GM10266 (cell line): ENCODE measurements around the gene STAC3.
"Not testable (repeated sequence)": the region's sequence is repeated elsewhere in the genome, so short reads cannot be mapped to it uniquely, and the experiment has no call there.

Experiments used
- DNase-seq: peaks from one replicate; pipeline ENCODE4 v3.0.0; 2012; ENCODE audit errors: extremely low spot score
- TF ChIP-seq, protein P1 (sequence below): IDR thresholded peaks from 2 replicates; pipeline ENCODE4 v1.5.1; 2012; ENCODE audit warnings: mild to moderate bottlenecking, low read depth; ENCODE audit not compliant: control insufficient read depth, insufficient read depth; ENCODE audit errors: missing control alignments

STAC3 gene

DNA sequence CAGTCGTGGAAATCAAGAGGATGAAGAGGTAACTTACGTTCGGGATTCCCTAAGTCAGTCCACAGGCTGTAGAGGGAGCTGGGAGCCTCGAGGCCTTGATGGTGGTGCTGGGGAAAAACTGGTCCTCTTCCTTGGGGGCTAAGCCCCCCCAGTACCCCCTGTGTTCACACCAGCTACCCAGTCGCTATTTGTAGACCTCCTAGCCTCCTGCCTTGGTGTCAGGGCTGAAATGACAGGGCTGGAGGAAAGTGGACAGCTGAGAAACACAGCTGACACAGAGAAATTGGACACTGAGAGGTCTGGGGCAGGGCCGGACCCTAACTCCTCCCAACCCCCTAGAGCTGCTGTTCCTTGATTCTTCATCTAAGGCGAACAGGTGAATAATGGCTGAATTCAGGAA lies at the start of gene STAC3:
Gene STAC3 (minus strand): TSS at position 232 of the 400 bp plus-strand sequence. CDS start 1,551 bp downstream, outside the sequence.
- TF ChIP-seq, protein P1, sequence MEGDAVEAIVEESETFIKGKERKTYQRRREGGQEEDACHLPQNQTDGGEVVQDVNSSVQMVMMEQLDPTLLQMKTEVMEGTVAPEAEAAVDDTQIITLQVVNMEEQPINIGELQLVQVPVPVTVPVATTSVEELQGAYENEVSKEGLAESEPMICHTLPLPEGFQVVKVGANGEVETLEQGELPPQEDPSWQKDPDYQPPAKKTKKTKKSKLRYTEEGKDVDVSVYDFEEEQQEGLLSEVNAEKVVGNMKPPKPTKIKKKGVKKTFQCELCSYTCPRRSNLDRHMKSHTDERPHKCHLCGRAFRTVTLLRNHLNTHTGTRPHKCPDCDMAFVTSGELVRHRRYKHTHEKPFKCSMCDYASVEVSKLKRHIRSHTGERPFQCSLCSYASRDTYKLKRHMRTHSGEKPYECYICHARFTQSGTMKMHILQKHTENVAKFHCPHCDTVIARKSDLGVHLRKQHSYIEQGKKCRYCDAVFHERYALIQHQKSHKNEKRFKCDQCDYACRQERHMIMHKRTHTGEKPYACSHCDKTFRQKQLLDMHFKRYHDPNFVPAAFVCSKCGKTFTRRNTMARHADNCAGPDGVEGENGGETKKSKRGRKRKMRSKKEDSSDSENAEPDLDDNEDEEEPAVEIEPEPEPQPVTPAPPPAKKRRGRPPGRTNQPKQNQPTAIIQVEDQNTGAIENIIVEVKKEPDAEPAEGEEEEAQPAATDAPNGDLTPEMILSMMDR = no peak
- DNase-seq = no peak

DNA sequence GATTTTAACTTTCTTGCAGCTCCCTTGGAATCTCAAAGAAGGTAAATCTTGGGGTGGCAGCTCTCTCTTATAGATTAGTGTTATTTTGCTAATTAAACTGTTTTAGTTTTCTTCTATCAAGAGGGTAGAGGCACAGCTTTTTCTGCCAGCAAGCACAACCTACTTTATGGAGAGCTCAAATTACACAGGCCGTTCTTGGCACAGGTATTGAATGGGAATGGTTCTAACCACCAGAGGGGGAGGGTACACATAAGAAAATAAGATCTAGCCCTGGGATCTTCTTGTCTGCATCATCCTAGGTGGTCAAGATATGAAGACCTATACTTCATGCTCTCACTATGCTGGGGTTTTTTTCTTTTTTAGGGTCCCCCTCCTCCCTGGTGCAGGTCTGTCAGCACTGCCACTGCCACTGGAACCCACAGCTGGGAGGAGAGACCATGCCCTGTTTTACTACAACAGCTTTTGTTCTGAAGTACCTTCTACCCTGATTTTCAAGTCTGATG lies 48.6 kb upstream of the STAC3 start:
- no peak for DNase-seq
- TF ChIP-seq, protein P1 = no peak

DNA sequence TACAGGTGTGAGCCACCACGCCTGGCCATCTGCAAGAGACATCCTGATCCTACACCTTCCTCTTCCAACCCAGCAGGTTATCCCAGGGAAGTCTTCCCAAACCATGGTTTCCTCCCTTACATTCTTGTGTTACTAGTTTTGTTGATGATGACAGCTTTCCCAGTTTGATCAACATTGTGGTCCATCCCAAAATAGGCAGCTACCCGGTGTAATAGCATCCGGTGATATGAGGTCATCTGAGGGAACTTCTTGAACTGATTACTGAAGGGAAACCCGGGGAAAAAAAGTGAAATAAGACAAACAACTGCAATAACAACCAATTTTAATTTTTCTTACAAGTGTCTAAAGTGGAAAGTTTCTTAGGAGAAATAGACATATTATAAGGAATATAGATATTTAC lies 45.3 kb upstream of the STAC3 start:
- DNase-seq = no peak
- TF ChIP-seq, protein P1 = no peak

DNA sequence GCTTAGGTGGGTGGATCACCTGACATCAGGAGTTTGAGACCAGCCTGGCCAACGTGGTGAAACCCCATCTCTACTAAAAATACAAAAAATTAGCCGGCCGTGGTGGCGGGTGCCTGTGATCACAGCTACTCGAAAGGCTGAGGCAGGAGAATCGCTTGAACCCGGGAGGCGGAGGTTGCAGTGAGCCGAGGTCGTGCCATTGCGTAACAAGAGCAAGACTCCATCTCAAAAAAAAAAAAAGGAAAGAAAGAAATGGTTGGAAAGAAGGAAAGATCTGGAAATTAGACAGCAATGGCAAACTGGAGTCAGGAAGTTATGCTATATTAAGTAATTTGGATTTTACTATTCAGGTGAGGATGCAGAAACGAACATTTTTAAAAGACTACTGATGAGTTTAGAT lies 31.1 kb upstream of the STAC3 start:
- DNase-seq = not testable (repeated sequence)

DNA sequence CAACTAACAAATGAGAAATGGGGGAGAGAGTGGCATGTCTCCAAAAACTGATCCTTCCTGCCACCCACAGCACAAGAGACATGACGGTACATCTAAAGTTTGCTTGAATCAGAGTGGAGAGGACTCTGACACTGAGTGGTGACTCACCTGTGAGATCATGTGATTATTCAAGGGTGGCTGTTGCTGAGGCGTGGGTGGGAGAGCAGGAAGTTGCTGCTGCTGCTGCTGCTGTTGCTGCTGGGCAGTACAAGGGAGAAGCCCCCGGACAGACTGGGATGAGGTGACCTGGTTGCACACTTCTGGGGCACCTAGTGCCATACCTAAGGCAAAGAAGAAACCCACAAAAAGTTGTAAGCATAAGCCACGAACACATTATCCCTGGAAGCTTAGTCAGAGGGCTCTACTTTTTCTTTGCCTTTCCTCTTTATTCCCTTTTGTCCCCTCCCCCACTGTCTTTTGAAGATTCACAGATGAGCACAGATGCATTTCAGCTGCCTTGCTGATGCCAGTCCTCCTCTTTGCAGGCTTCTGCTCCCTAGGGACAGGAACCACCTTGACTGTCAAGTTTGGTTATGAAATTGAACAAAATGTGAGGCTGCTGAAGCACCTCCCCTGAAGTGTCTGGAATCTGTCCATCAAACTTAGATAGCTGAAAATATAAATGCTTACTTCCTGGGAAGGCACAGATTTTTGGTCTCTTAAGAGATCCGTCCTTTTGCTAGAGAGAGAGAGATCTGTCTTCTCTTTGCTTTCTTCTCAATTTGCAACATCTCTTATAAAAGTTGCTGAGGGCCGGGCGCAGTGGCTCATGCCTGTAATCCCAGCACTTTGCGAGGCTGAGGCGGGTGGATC lies 29.4 kb upstream of the STAC3 start:
- TF ChIP-seq, protein P1 = no peak
- DNase-seq = peak; percentile 73

DNA sequence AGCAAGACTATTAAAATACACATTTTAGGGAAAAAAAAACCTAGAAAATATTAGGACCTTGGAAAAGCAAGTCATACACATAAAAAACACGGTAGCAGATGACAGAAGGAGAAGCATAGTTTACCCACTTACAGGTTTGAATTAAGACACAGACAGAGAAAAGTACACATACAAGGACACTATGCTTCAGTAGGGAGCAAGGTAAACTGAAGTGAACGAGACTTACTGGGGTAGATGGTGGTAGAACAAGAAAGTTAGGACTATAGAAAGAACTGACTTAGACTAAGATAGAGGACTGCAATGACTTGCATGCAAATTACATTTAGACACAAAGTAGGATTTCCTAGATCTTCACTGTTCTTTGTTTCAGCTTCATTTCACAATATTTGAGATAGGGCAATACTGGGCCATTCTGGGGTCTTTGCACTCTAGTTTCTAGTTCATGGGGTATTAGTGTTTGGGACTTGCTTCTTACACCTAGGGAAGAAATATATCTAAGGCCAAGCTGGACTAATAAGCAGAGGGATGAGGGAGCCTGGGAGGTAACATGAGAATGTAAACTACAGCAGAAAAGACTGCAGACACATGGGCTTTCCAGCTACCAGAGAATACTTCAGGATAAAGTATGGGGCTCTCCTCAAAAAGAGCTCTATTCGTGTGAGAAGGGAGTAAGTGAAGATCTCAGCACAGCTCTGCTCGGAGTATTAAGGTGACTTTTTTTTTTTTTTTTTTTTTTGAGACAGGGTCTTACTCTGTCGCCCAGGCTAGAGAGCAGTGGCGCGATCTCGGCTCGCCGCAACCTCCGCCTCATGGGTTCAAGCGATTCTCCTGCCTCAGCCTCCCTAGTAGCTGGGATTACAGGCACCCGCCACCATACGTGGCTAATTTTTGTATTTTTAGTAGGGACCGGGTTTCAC lies 27.7 kb upstream of the STAC3 start:
- DNase-seq = no peak
- TF ChIP-seq, protein P1 = no peak

DNA sequence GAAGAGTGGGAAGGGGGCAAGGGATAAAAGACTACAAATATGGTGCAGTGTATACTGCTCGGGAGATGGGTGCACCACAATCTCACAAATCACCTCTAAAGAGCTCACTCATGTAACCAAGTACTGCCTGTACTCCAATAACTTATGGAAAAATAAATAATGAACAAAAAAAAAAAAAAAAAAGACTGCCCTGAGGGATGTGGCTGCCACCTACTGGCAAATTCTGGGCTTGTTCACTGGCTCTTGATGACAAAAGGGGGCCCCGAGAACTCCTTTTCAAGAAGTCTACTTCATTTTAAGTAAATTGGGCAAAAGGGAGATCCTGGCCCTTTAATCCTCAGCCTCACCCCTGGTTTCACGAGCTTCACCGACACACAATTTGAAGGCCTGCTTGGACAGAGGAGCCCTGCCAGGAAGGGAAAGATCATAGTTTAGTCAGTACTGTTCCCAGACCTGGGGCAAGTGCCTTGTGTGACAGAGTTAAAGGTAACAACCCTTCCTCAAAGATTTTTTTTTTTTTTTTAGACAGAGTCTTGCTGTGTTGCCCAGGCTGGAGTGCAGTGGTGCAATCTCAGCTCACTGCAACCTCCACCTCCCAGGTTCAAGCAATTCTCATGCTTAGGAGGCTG lies 26.1 kb upstream of the STAC3 start:
- TF ChIP-seq, protein P1 = peak; percentile 36
- DNase-seq = no peak

DNA sequence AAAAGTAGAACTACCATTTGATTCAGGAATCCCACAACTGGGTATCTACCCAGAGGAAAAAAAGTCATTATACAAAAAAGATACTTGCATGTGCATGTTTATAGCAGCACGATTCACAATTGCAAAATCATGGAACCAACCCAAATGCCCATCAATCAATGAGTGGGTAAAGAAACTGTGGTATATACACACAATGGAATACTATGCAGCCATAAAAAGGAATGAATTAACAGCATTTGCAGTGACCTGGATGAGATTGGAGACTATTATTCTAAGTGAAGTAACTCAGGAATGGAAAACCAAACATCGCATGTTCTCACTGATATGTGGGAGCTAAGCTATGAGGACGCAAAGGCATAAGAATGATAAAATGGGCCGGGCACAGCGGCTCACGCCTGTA lies 25.2 kb upstream of the STAC3 start:
- not testable (repeated sequence) for DNase-seq
